BLaER1 treated with 17β-estradiol and CSF1 and Interleukin-3, amounts not matched to agents 10 nM and 100 nM (cell line): ENCODE measurements around the gene MTMR2.

ENCODE experiments used
- H3K27ac ChIP-seq, 11 experiments: shearing (Covaris generic); formaldehyde crosslinking; 2 replicates each; pipeline ENCODE4 v1.8.1; 2022
- H3K27me3 ChIP-seq, 11 experiments: shearing (Covaris generic); formaldehyde crosslinking; 2 replicates each; pipeline ENCODE4 v1.8.1; 2022
- H3K36me3 ChIP-seq, 11 experiments: shearing (Covaris generic); formaldehyde crosslinking; 2 replicates each; pipeline ENCODE4 v1.8.1; 2022
- H3K4me1 ChIP-seq, 10 experiments: shearing (Covaris generic); formaldehyde crosslinking; 2 replicates each; pipeline ENCODE4 v1.8.1; 2022
- H3K4me2 ChIP-seq, 11 experiments: shearing (Covaris generic); formaldehyde crosslinking; 2 replicates each; pipeline ENCODE4 v1.8.1; 2022
- H3K4me3 ChIP-seq, 10 experiments: shearing (Covaris generic); formaldehyde crosslinking; 2 replicates each; pipeline ENCODE4 v1.8.1; 2022
- H3K9ac ChIP-seq, 11 experiments: shearing (Covaris generic); formaldehyde crosslinking; 2 replicates each; pipeline ENCODE4 v1.8.1; 2022
- H3K9me3 ChIP-seq, 11 experiments: shearing (Covaris generic); formaldehyde crosslinking; replicated peaks in 1 of 11; 2 replicates each; pipeline ENCODE4 v1.8.1; 2022
- H4K20me1 ChIP-seq, 11 experiments: shearing (Covaris generic); formaldehyde crosslinking; 2 replicates each; pipeline ENCODE4 v1.8.1; 2022
- Cebpa-rat ChIP-seq, 11 experiments: shearing (Covaris generic); IDR thresholded peaks; 2 replicates each; pipeline ENCODE4 v1.8.1; 2022

MTMR2 gene

DNA sequence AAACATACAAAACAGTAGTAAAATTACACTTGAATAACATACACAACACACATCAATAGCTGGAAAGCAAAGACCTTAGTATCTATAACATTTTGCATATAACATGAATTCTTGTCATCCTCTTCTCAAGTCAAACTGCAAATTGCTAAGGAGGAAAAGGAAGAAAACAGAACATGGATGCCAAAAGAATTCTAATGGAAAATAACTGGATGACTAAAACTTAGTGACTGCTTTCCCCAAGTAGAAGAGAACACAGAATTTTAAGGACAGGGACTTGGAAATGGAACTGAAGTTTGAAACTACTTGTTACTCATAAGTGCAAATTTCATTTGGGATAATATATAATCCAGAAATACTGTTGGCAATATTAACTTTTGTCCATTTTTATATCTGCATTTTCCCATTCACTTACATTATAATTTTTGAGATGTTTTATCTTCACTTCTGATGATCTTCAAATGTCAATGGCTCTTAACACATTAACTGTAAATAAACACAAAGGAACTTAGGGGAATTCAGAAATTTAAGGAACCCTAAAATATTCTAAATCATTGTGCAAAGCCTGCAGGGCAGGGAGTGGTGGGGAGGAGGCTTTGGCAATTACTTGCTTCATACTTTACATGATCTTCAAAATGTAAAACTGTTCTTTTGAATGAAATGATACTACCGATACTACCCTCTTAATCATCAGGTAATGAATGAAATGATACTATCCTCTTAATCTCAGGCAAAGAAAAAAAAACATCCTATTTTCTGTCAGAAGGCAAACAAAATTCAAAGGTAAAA lies 9.9 kb downstream of the MTMR2 start:
- Histone ChIP-seq H3K36me3 (peaks cover 0 to 23% (median 0%) of the 10 kb centered on the region in 11 experiments; a peak in 4 of 22 replicates), H3K4me1 (peaks cover 5 to 20% (median 11%) of the 10 kb centered on the region in 10 experiments), H3K27ac (no peak overlapping the region), H3K4me3 (no peak overlapping the region), H3K27me3 (no peaks in the 10 kb centered on the region), H3K9ac (no peak overlapping the region), H3K9me3 (no peaks in the 10 kb centered on the region), H4K20me1 (peaks cover 0 to 39% (median 0%) of the 10 kb centered on the region in 11 experiments; a peak in 10 of 22 replicates), H3K4me2 (peak overlapping the region in 4 of 11 experiments; percentile 24 to 51 (median 34); a peak in 7 of 22 replicates)
- TF ChIP-seq Cebpa-rat (IDR thresholded peaks at IDR 0.05), result no peak

DNA sequence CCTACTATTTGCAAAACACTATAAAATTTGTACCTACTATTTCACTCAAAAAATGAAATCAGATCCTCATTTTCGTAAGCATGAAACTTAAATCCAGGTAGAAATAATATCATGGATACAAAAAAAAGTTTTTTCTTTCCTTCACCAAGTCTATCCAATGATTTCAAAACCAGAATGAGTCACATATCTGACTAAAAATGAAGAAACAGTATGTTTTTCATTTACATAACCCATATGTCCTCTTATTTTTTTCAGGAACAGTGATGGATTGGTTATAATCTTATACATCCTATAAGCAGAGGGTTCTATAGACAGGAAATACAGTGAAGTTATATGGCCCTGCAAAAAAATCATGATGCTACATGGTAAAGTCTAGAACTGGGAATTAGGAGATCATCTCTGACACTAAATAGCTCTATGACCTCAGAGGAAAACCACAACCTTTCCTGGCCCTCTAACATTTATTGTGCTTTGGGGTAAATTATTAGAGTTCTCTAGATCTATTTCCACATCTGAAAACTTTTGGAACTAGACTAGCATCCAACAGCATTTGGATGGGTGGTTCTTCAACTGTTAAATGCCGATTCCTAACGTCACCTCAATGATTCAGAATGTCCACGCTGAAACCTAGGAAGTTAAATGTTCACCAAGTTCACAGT lies 10.9 kb downstream of the MTMR2 start:
- Histone ChIP-seq H3K4me3 (no peak overlapping the region), H3K9me3 (peaks cover 0 to 8% (median 0%) of the 10 kb centered on the region in 11 experiments; a peak in 4 of 22 replicates), H3K27me3 (no peaks in the 10 kb centered on the region), H3K4me1 (peaks cover 5 to 20% (median 11%) of the 10 kb centered on the region in 10 experiments), H4K20me1 (peaks cover 0 to 39% (median 0%) of the 10 kb centered on the region in 11 experiments; a peak in 9 of 22 replicates), H3K4me2 (peak overlapping the region; percentile 11 to 51 (median 32); a peak in 17 of 22 replicates), H3K27ac (no peak overlapping the region), H3K9ac (no peak overlapping the region), H3K36me3 (peaks cover 0 to 31% (median 3%) of the 10 kb centered on the region in 11 experiments; a peak in 4 of 22 replicates)
- no peak for TF ChIP-seq Cebpa-rat (IDR thresholded peaks at IDR 0.05)

DNA sequence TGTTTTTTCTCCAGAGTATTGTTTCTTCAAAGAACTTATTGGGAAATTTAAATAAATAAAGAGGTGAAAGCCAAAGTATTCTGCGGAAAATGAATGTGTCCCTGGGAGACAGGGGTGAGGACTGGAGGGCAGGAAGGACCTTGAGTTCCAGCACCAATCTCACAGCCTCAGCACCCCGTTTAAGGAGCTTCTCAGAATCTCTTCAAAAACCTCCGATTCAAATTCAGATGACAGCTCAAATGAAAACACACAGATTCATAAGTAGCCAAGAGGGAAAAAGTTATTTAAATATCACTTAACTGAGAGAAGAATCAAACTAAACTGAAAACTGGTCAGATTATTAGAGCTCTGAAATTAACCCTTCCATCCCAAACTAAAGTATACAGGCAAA lies 12.5 kb downstream of the MTMR2 start:
- no peak overlapping the region for H3K9ac ChIP-seq
- TF ChIP-seq Cebpa-rat (IDR thresholded peaks at IDR 0.05), result no peak
- no peaks in the 10 kb centered on the region for H3K27me3 ChIP-seq
- H4K20me1 ChIP-seq, result peaks cover 0 to 44% (median 0%) of the 10 kb centered on the region in 11 experiments; a peak in 8 of 22 replicates
- H3K36me3 ChIP-seq, result peaks cover 0 to 25% (median 3%) of the 10 kb centered on the region in 11 experiments; a peak in 4 of 22 replicates
- no peak overlapping the region for H3K4me2 ChIP-seq
- H3K27ac ChIP-seq, result no peak overlapping the region
- H3K4me1 ChIP-seq, result peaks cover 5 to 20% (median 11%) of the 10 kb centered on the region in 10 experiments
- H3K9me3 ChIP-seq, result peaks cover 0 to 8% (median 0%) of the 10 kb centered on the region in 11 experiments; a peak in 5 of 22 replicates
- H3K4me3 ChIP-seq, result no peak overlapping the region

DNA sequence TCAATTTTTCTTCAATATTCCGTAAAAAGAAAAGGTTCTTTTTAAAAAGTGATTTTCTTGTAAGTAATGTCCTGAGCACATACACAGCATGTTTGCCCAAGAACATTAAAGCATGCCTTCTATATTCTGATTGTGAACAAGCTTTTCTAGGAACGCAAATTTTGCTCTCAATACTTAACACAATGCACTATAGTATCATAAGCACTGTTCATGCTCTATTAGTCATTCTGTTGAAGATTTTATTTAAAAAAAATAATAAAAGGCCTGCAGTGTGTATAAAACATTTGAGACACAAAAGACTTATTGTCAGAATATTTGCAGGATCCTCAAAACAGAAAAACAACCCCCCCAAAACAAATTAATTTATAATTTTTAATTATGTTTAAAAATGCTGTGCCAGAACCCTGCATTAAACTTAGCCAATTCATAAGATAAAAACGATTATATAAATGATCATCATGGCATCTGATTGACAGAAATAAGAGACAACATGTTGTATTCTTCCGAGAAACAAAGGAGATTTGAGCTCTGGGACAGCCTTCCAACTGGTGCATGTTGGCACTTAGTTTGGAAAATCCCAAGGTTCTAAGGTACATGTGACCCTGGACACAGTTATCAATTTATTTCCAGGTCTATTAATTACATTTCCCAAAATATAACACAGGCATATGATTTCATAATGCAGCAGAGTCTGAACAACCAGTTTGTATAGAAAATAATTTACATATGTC lies 13.1 kb downstream of the MTMR2 start:
- no peak for TF ChIP-seq Cebpa-rat (IDR thresholded peaks at IDR 0.05)
- H3K27me3 ChIP-seq, result no peaks in the 10 kb centered on the region
- no peak overlapping the region for H3K4me2 ChIP-seq
- no peak overlapping the region for H3K27ac ChIP-seq
- peaks cover 5 to 20% (median 11%) of the 10 kb centered on the region in 10 experiments for H3K4me1 ChIP-seq
- peaks cover 0 to 44% (median 0%) of the 10 kb centered on the region in 11 experiments; a peak in 7 of 22 replicates for H4K20me1 ChIP-seq
- H3K9me3 ChIP-seq, result peaks cover 0 to 8% (median 0%) of the 10 kb centered on the region in 11 experiments; a peak in 5 of 22 replicates
- H3K9ac ChIP-seq, result no peak overlapping the region
- H3K4me3 ChIP-seq, result no peak overlapping the region
- peaks cover 0 to 27% (median 3%) of the 10 kb centered on the region in 11 experiments; a peak in 7 of 22 replicates for H3K36me3 ChIP-seq

DNA sequence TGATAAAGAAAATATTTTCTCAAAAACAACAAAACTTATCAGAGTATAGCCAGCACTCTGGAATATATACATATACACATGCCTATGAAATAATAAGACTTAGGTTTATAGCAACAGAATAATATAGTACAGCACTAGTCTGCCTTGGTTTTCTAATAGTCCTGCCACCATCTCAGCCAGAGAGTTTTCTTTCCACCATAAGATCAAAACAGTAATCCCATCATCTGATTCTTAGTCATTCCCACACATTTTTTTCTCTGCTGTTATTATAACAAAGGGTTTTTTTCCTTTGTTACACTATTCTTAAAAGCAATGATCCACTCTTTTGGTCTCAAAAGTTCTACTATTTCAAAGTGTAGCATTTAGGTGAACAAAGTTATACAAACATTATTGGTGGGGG lies 15.1 kb downstream of the MTMR2 start:
- Histone ChIP-seq H4K20me1 (peaks cover 0 to 35% (median 0%) of the 10 kb centered on the region in 11 experiments; a peak in 7 of 22 replicates), H3K4me2 (no peak overlapping the region), H3K27me3 (no peaks in the 10 kb centered on the region), H3K9ac (no peak overlapping the region), H3K4me1 (peaks cover 5 to 16% (median 11%) of the 10 kb centered on the region in 10 experiments), H3K4me3 (no peak overlapping the region), H3K9me3 (peaks cover 0 to 8% (median 0%) of the 10 kb centered on the region in 11 experiments; a peak in 5 of 22 replicates), H3K36me3 (peaks cover 0 to 29% (median 4%) of the 10 kb centered on the region in 11 experiments; a peak in 7 of 22 replicates), H3K27ac (no peak overlapping the region)
- TF ChIP-seq Cebpa-rat (IDR thresholded peaks at IDR 0.05), result no peak

DNA sequence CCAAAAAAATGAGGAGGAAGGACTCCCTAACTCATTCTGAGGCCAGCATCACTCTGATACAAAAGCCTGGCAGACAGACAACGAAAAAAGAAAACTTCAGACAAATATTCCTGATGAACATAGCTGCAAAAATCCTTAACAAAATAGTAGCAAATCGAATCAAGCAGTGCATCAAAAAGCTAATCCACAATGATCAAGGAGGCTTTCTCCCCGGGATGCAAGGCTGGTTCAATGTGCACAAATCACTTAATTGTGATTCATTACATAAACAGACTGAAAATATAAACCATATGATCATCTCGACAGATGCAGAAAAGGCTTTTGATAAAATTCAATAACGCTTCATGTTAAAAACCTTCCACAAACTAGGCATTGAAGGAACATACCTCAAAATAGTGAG lies 16.4 kb downstream of the MTMR2 start:
- Histone ChIP-seq H3K36me3 (peaks cover 0 to 29% (median 4%) of the 10 kb centered on the region in 11 experiments; a peak in 7 of 22 replicates), H3K27ac (no peak overlapping the region), H3K9ac (no peak overlapping the region), H4K20me1 (peaks cover 0 to 38% (median 0%) of the 10 kb centered on the region in 11 experiments; a peak in 6 of 22 replicates), H3K9me3 (peaks cover 0 to 8% (median 0%) of the 10 kb centered on the region in 11 experiments; a peak in 5 of 22 replicates), H3K4me3 (no peak overlapping the region), H3K4me1 (peaks cover 0 to 11% (median 3%) of the 10 kb centered on the region in 10 experiments; a peak in 9 of 20 replicates), H3K27me3 (no peaks in the 10 kb centered on the region), H3K4me2 (no peak overlapping the region)
- no peak for TF ChIP-seq Cebpa-rat (IDR thresholded peaks at IDR 0.05)

DNA sequence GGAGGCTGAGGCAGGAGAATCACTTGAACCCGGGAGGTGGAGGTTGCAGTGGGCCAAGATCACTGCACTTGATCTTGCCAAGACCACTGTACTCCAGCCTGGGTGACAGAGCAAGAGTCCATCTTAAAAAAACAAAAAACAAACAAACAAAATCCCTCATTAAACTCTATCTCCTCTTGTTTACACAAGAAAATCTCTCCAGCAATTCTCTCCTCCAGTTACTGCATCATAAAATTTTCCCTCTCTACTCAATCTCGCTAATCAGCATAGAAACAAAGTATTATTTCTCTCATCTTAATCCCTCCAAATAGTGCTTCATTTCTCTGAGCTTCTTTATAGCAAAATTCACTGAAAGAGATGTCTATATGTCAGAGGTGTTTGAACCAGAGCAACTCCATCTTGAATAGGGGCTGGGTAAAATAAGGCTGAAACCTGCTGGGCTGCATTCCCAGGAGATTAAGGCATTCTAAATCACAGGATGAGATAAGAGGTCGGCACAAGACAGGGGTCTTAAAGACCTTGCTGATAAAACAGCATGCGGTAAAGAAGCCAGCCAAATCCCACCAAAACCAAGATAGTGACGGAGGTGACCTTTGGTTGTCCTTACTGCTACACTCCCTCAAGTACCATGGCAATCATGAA lies 19.8 kb downstream of the MTMR2 start:
- Histone ChIP-seq H3K9me3 (peaks cover 0 to 8% (median 0%) of the 10 kb centered on the region in 11 experiments; a peak in 5 of 22 replicates), H3K36me3 (peaks cover 0 to 21% (median 0%) of the 10 kb centered on the region in 11 experiments; a peak in 5 of 22 replicates), H3K4me2 (peak overlapping the region in 3 of 11 experiments; percentile 18 to 26 (median 24); a peak in 3 of 22 replicates), H3K4me3 (no peak overlapping the region), H3K4me1 (peaks cover 0 to 11% (median 3%) of the 10 kb centered on the region in 10 experiments; a peak in 9 of 20 replicates), H4K20me1 (peaks cover 0 to 48% (median 0%) of the 10 kb centered on the region in 11 experiments; a peak in 5 of 22 replicates), H3K27me3 (no peaks in the 10 kb centered on the region), H3K27ac (no peak overlapping the region), H3K9ac (no peak overlapping the region)
- TF ChIP-seq Cebpa-rat (IDR thresholded peaks at IDR 0.05), result no peak

DNA sequence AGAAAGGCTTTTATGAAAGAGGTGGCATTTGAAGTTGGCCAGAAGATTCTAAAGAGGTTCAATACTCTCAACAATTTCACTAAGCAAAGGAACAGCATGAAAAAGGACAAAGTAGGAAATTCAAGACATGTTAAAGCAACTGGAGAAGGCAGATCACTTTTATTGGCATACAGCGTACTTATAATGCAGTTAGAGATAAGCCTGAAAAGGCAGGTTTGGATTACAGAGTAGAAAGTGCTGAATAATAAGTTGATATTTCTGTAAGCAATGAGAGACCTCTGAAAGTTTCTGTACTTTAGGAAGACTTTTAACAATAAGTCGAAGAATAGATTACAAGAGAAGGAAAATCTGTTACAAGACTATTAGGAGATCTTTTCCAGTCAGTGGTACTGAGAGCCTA lies 25.1 kb downstream of the MTMR2 start:
- Histone ChIP-seq H3K36me3 (peaks cover 0 to 8% (median 0%) of the 10 kb centered on the region in 11 experiments; a peak in 1 of 22 replicates), H3K27ac (no peak overlapping the region), H3K4me3 (no peak overlapping the region), H3K27me3 (no peaks in the 10 kb centered on the region), H3K9me3 (no peaks in the 10 kb centered on the region), H3K9ac (no peak overlapping the region), H3K4me2 (no peak overlapping the region), H3K4me1 (peaks cover 0 to 8% (median 3%) of the 10 kb centered on the region in 10 experiments; a peak in 9 of 20 replicates), H4K20me1 (peaks cover 0 to 35% (median 0%) of the 10 kb centered on the region in 11 experiments; a peak in 5 of 22 replicates)
- no peak for TF ChIP-seq Cebpa-rat (IDR thresholded peaks at IDR 0.05)
